ENCODE results near the gene QSOX1. TPM values are rescaled to one million over a fixed set of nuclear protein-coding genes. Genes with fewer than 3 reads are reported as not detected.

Gene QSOX1
- total and polyA plus RNA-seq, 2 of the 4 experiments (the other 2 are of a cell fraction): 102 to 791 TPM

DNA sequence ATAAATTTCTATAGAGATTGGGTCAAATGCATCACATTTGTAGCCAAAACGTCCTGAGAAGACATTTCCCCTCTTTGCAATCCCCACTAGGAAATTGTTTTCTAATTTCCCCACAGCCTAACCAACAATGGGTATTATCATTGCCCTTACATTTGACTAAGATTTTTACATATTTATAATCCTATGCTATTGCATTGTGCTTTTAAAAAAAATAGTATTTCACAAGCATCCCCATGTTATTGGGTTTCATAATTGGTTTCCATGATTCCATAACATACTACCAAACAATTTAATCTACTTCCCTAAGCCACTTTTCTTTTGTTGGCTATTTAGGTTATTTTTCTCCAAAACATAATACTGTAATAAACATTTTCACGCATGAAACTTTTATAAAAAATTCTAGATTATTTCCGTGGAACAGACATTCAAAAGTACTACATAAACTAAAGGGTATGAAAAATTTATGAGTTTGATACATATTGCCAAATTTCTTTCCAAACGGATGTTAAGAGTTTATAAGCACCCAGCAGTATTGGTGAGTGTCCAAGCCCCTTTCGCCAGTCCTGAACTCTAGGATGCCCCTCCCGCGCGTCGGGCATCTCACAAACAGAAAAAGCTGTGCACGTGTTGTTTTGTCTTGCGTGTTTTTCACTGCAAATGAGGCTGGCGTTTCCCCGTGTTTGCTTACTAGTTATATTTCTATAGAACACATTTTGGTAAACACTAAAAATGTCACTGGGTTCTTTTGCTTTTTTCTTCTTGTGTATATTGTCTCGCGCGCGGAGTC, 73.4 kb downstream of the QSOX1 start:
- Histone ChIP-seq H2AK9ac (replicated peaks; ENCODE audit: low read depth, low read length, poor library complexity) (no peak overlapping the region), H3K14ac (replicated peaks; ENCODE audit: low read depth, low read length) (no peak overlapping the region), H3K9ac (ENCODE audit: low read depth, low read length) (no peak overlapping the region), H4K8ac (ENCODE audit: low read depth in 2 of 2, low read length in 2 of 2) (no peak overlapping the region), H4K91ac (ENCODE audit: insufficient read depth, low read depth, low read length) (no peak overlapping the region), H2BK5ac (ENCODE audit: low read depth, low read length, poor library complexity, severe bottlenecking) (no peak overlapping the region), H4K5ac (ENCODE audit: low read depth, low read length) (no peak overlapping the region), H2AFZ (replicated peaks; ENCODE audit: low read length, poor library complexity) (no peak overlapping the region), H3K4ac (ENCODE audit: low read depth, low read length) (no peak overlapping the region), H2BK20ac (ENCODE audit: low read depth, low read length) (no peak overlapping the region), H2BK120ac (ENCODE audit: low read depth, low read length) (no peak overlapping the region), H3K4me3 (ENCODE audit: insufficient read depth, low read depth, low read length) (no peak overlapping the region), H2AK5ac (ENCODE audit: low read depth, low read length) (no peak overlapping the region), H3K23ac (ENCODE audit: low read depth, low read length) (no peak overlapping the region), H3K27ac (ENCODE audit: insufficient read depth, low read length) (no peak overlapping the region), H3K18ac (ENCODE audit: low read depth, low read length) (no peak overlapping the region), H4K20me1 (ENCODE audit: insufficient read depth, low read length) (peaks cover 12% of the 10 kb centered on the region), H3K36me3 (ENCODE audit: control insufficient read depth, insufficient read depth, low read length) (no peaks in the 10 kb centered on the region), H3K79me1 (ENCODE audit: low read depth in 1 of 2, low read length in 2 of 2) (no peaks in the 10 kb centered on the region), H3K9me3 (ENCODE audit: control insufficient read depth, insufficient read depth, low read length) (peaks cover 5% of the 10 kb centered on the region; the same call in 1 of the 2 replicates), H3K56ac (ENCODE audit: extremely low read depth, insufficient read depth, low read length) (no peak overlapping the region), H2BK15ac (ENCODE audit: low read depth, low read length) (no peak overlapping the region), H3K4me1 (ENCODE audit: control insufficient read depth, insufficient read depth, low read length) (no peaks in the 10 kb centered on the region; the same call in 1 of the 2 replicates), H3K4me2 (ENCODE audit: low read depth, low read length) (no peak overlapping the region), H3K27me3 (ENCODE audit: control insufficient read depth, insufficient read depth, low read length) (peaks cover 76% of the 10 kb centered on the region), H3K9me1 (ENCODE audit: insufficient read depth, low read length) (peaks cover 4% of the 10 kb centered on the region; the same call in 1 of the 2 replicates)
- in situ Hi-C loops (cut with MboI; ENCODE audit: low sequenced_read_pairs) (no loop called here), intact Hi-C loops (cut with micrococcal nuclease) (no loop called here), dilution Hi-C loops (cut with HindIII; ENCODE audit: low sequenced_read_pairs, unreplicated experiment) (no loop called here)
- BruUV-seq (replicated peaks): no TSS peak
- DNase-seq (no peak), ATAC-seq (ENCODE audit: low read depth) (no peak)
- POLR2A ChIA-PET (ENCODE audit: unreplicated experiment): no interaction called here
- CTCF ChIA-PET: no interaction called here
- TF ChIP-seq, protein P1, sequence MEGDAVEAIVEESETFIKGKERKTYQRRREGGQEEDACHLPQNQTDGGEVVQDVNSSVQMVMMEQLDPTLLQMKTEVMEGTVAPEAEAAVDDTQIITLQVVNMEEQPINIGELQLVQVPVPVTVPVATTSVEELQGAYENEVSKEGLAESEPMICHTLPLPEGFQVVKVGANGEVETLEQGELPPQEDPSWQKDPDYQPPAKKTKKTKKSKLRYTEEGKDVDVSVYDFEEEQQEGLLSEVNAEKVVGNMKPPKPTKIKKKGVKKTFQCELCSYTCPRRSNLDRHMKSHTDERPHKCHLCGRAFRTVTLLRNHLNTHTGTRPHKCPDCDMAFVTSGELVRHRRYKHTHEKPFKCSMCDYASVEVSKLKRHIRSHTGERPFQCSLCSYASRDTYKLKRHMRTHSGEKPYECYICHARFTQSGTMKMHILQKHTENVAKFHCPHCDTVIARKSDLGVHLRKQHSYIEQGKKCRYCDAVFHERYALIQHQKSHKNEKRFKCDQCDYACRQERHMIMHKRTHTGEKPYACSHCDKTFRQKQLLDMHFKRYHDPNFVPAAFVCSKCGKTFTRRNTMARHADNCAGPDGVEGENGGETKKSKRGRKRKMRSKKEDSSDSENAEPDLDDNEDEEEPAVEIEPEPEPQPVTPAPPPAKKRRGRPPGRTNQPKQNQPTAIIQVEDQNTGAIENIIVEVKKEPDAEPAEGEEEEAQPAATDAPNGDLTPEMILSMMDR (conservative IDR thresholded peaks at IDR 0.05; ENCODE audit: low read depth, low read length): no peak
- TF ChIP-seq MAFK (IDR thresholded peaks at IDR 0.05; ENCODE audit: low read depth, low read length) (no peak), RFX5 (IDR thresholded peaks at IDR 0.05; ENCODE audit: low read depth, low read length) (no peak), CEBPB (IDR thresholded peaks at IDR 0.05; ENCODE audit: low read depth, low read length) (no peak), RCOR1 (IDR thresholded peaks at IDR 0.05; ENCODE audit: insufficient replicate concordance, low read length) (no peak), FOS (IDR thresholded peaks at IDR 0.05; ENCODE audit: low read depth, low read length) (no peak), NFE2L2 (IDR thresholded peaks at IDR 0.05; ENCODE audit: low read depth, low read length) (no peak), POLR2A (IDR thresholded peaks at IDR 0.05; ENCODE audit: low read depth, low read length) (no peak), BHLHE40 (IDR thresholded peaks at IDR 0.05; ENCODE audit: low read depth, low read length) (no peak), RAD21 (IDR thresholded peaks at IDR 0.05; ENCODE audit: low read length) (no peak)
- TF ChIP-seq, protein P2, sequence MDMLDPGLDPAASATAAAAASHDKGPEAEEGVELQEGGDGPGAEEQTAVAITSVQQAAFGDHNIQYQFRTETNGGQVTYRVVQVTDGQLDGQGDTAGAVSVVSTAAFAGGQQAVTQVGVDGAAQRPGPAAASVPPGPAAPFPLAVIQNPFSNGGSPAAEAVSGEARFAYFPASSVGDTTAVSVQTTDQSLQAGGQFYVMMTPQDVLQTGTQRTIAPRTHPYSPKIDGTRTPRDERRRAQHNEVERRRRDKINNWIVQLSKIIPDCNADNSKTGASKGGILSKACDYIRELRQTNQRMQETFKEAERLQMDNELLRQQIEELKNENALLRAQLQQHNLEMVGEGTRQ (IDR thresholded peaks at IDR 0.05; ENCODE audit: low read depth, low read length): no peak
- TF ChIP-seq, protein P3, sequence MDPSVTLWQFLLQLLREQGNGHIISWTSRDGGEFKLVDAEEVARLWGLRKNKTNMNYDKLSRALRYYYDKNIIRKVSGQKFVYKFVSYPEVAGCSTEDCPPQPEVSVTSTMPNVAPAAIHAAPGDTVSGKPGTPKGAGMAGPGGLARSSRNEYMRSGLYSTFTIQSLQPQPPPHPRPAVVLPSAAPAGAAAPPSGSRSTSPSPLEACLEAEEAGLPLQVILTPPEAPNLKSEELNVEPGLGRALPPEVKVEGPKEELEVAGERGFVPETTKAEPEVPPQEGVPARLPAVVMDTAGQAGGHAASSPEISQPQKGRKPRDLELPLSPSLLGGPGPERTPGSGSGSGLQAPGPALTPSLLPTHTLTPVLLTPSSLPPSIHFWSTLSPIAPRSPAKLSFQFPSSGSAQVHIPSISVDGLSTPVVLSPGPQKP (IDR thresholded peaks at IDR 0.05; ENCODE audit: borderline replicate concordance, low read depth, low read length): no peak
- no CpG with 5 or more reads among the region's 17 CpGs for WGBS, 2 experiments (ENCODE audit: extremely low coverage in 2 of 2, insufficient read length in 1 of 2)
